Esophagus squamous epithelium (tissue), 5 donors: ENCODE data around the gene FRMD6. TPM values are rescaled to one million over a fixed set of nuclear protein-coding genes. Genes with fewer than 3 reads are reported as not detected.

ENCODE experiments used
- DNase-seq: peaks from one replicate; lab custom pipeline; 2025; lab: John Stamatoyannopoulos, UW
- H3K27ac ChIP-seq, 4 donors: fragments of 200-600 bp; sonication (generic); one replicate each; pipeline ENCODE4 v1.5.1; 2016 to 2019; ENCODE audit warnings: mild to moderate bottlenecking in 1 of 4
- H3K27me3 ChIP-seq, 4 donors: fragments of 200-600 bp; sonication (generic); 1 replicate in 3 of 4; 2 replicates in 1 of 4; pipeline versions ENCODE4 v1.5.1 to v1.6.0; 2017 to 2021; ENCODE audit warnings: antibody characterized with exemption in 1 of 4
- H3K36me3 ChIP-seq, 3 donors: fragments of 200-600 bp; sonication (generic); one replicate each; pipeline ENCODE4 v1.5.1; 2016 to 2019
- H3K4me1 ChIP-seq, 3 donors: fragments of 200-600 bp; sonication (generic); one replicate each; pipeline ENCODE4 v1.5.1; 2017 to 2019
- H3K4me3 ChIP-seq, 4 donors: fragments of 200-600 bp; sonication (generic); 1 replicate in 3 of 4; 2 replicates in 1 of 4; pipeline ENCODE4 v1.5.1; 2016 to 2019; ENCODE audit warnings: mild to moderate bottlenecking in 2 of 4, moderate library complexity in 1 of 4
- H3K9me3 ChIP-seq, 3 donors: fragments of 200-600 bp; sonication (generic); one replicate each; pipeline ENCODE4 v1.5.1; 2016 to 2019
- CTCF ChIP-seq, 6 experiments: fragments of 450-650 bp in 4 of 6; fragments of 200-600 bp in 2 of 6; sonication (generic) in 2 of 6; IDR thresholded peaks; one replicate each; pipeline ENCODE4 v1.5.1; 2016 to 2019; ENCODE audit warnings: antibody characterized with exemption in 6 of 6, mild to moderate bottlenecking in 4 of 6, moderate library complexity in 4 of 6
- POLR2A ChIP-seq, 4 donors: fragments of 450-650 bp; IDR thresholded peaks; one replicate each; pipeline ENCODE4 v1.6.1; 2017; ENCODE audit warnings: antibody characterized with exemption in 4 of 4, mild to moderate bottlenecking in 4 of 4, moderate library complexity in 3 of 4
- WGBS, 2 donors: methylation state at CpG; one replicate each; pipeline ENCODE4 v1.1.5; 2018; 5-methylcytosine and 5-hydroxymethylcytosine counted together
- intact Hi-C: fragments of 100-400 bp; cut with DNase I; formaldehyde crosslinking; loops from one replicate; pipeline ENCODE4 v1.15.0; 2022
- total RNA-seq, 4 donors: library from RNA; depleted of rRNA; stranded (reverse); fragments of >200 nt; gene quantifications; one replicate each; pipeline ENCODE4 v1.1.0, GENCODE V29; 2016
- donor health status: DM: yes; HTN: yes; CAD: no.

Gene FRMD6
- total RNA-seq, 4 donors from 2014 or later = 98.1 to 191 (median 110) TPM

GRCh38 chr14:51648296-51648695 is 3.4 kb upstream of the FRMD6 start:
- Histone ChIP-seq H3K4me3 (no peak overlapping the region), H3K36me3 (peaks cover 0 to 8% (median 0%) of the 10 kb centered on the region in 3 donors), H3K9me3 (no peaks in the 10 kb centered on the region), H3K27ac (no peak overlapping the region), H3K27me3 (no peaks in the 10 kb centered on the region), H3K4me1 (peaks cover 0 to 34% (median 7%) of the 10 kb centered on the region in 3 donors)
- 39 to 63% methylated on average over 2 of the region's 2 CpGs for WGBS, 2 donors
- no peak for TF ChIP-seq POLR2A (IDR thresholded peaks at IDR 0.05)
- TF ChIP-seq CTCF (IDR thresholded peaks at IDR 0.05) = no peak
- no peak for DNase-seq
- intact Hi-C loops = no loop called here

GRCh38 chr14:51650716-51651387 is 858 bp upstream of the FRMD6 start:
- intact Hi-C loops = loop anchor here (10.0 kb wide), 1 partner anchor 366 kb away; no protein-coding TSS in a partner anchor
- peaks cover 0 to 60% (median 7%) of the 10 kb centered on the region in 3 donors for H3K4me1 ChIP-seq
- peak overlapping the region; percentile 69 to 88 (median 87) for H3K4me3 ChIP-seq
- 4 to 10% methylated on average over 11 to 22 of the region's 30 CpGs for WGBS, 2 donors
- no peak for DNase-seq
- TF ChIP-seq POLR2A (IDR thresholded peaks at IDR 0.05) (no peak), CTCF (IDR thresholded peaks at IDR 0.05) (no peak)
- no peaks in the 10 kb centered on the region for H3K36me3 ChIP-seq
- peak overlapping the region; percentile 97 to 99 (median 98) for H3K27ac ChIP-seq
- H3K27me3 ChIP-seq = no peaks in the 10 kb centered on the region
- H3K9me3 ChIP-seq = no peaks in the 10 kb centered on the region

- no peak for TF ChIP-seq CTCF (IDR thresholded peaks at IDR 0.05)
- no peak for TF ChIP-seq POLR2A (IDR thresholded peaks at IDR 0.05)
- no peak for DNase-seq
- H3K27me3 ChIP-seq = no peaks in the 10 kb centered on the region
- WGBS, 2 donors = 1 to 2% methylated on average over 9 to 16 of the region's 75 CpGs
- no peaks in the 10 kb centered on the region for H3K9me3 ChIP-seq
- peaks cover 0 to 75% (median 7%) of the 10 kb centered on the region in 3 donors for H3K4me1 ChIP-seq
- intact Hi-C loops = loop anchor here (10.0 kb wide), 1 partner anchor 368 kb away; no protein-coding TSS in a partner anchor
- H3K27ac ChIP-seq = peak overlapping the region; percentile 97 to 99 (median 98)
- H3K4me3 ChIP-seq = peak overlapping the region; percentile 69 to 88 (median 87)
- H3K36me3 ChIP-seq = peaks cover 0 to 7% (median 0%) of the 10 kb centered on the region in 3 donors
Measured at GRCh38 chr14:51652168-51653078, 713 bp downstream of the FRMD6 start.

- TF ChIP-seq POLR2A (IDR thresholded peaks at IDR 0.05) (peak in 1 of 4 donors; percentile 7), CTCF (IDR thresholded peaks at IDR 0.05) (peak in 3 of 6 experiments; percentile 41 to 55 (median 42))
- H3K4me1 ChIP-seq = peaks cover 0 to 82% (median 13%) of the 10 kb centered on the region in 3 donors
- intact Hi-C loops = loop anchor here (10.0 kb wide), 1 partner anchor 368 kb away; no protein-coding TSS in a partner anchor
- peaks cover 0 to 12% (median 0%) of the 10 kb centered on the region in 3 donors for H3K36me3 ChIP-seq
- H3K27me3 ChIP-seq = no peaks in the 10 kb centered on the region
- WGBS, 2 donors = 2 to 3% methylated on average over 6 of the region's 6 CpGs
- H3K9me3 ChIP-seq = no peaks in the 10 kb centered on the region
- H3K4me3 ChIP-seq = peak overlapping the region; percentile 69 to 88 (median 87)
- H3K27ac ChIP-seq = peak overlapping the region; percentile 97 to 99 (median 98)
- DNase-seq = no peak
Measured at GRCh38 chr14:51653079-51653774, 1.5 kb downstream of the FRMD6 start.
